ENCODE measurements around the gene INO80.

GRCh38 chr15:41128174-41128902, 12.3 kb upstream of the INO80 start:
- no peak for TF ChIP-seq CTCF (conservative IDR thresholded peaks at IDR 0.05; ENCODE audit: low read length)
- TF ChIP-seq EZH2phosphoT487 (IDR thresholded peaks at IDR 0.05; ENCODE audit: borderline replicate concordance): no peak

Data from Loucy (cell line).